Neural progenitor cell (in vitro differentiated cells): ENCODE data around the gene NGLY1. TPM values are rescaled to one million over a fixed set of nuclear protein-coding genes. Genes with fewer than 3 reads are reported as not detected.

Experiments
- DNase-seq: peaks from one replicate; pipeline ENCODE4 v3.0.0-alpha.2; 2016; ENCODE audit warnings: low spot score
- H2AFZ ChIP-seq: fragments of 200-600 bp; sonication (generic); replicated peaks from 2 replicates; pipeline ENCODE4 v1.6.1; 2016; ENCODE audit warnings: antibody characterized with exemption
- H3F3A ChIP-seq: fragments of 200-600 bp; sonication (generic); 2 replicates; pipeline ENCODE4 v1.6.1; 2016; ENCODE audit warnings: antibody characterized with exemption, low read depth
- H3K27ac ChIP-seq: fragments of 200-600 bp; sonication (generic); 2 replicates; pipeline ENCODE4 v1.5.1; 2016; ENCODE audit warnings: mild to moderate bottlenecking
- H3K27me3 ChIP-seq: fragments of 200-600 bp; sonication (generic); 2 replicates; pipeline ENCODE4 v1.6.1; 2016; ENCODE audit warnings: mild to moderate bottlenecking, moderate library complexity
- H3K36me3 ChIP-seq: fragments of 200-600 bp; sonication (generic); 2 replicates; pipeline ENCODE4 v1.5.1; 2016
- H3K4me1 ChIP-seq: fragments of 200-600 bp; sonication (generic); 2 replicates; pipeline ENCODE4 v1.6.1; 2016; ENCODE audit warnings: mixed run types
- H3K4me2 ChIP-seq: fragments of 200-600 bp; sonication (generic); 2 replicates; pipeline ENCODE4 v1.6.1; 2016
- H3K4me3 ChIP-seq: fragments of 200-600 bp; sonication (generic); 2 replicates; pipeline ENCODE4 v1.5.1; 2016
- H3K79me2 ChIP-seq: fragments of 200-600 bp; sonication (generic); 2 replicates; pipeline ENCODE4 v1.6.1; 2016; ENCODE audit warnings: low read depth
- H3K9ac ChIP-seq: fragments of 200-600 bp; sonication (generic); 2 replicates; pipeline ENCODE4 v1.6.1; 2016
- H3K9me3 ChIP-seq: fragments of 200-600 bp; sonication (generic); 2 replicates; pipeline ENCODE4 v1.5.1; 2016; ENCODE audit warnings: low read depth
- H4K20me1 ChIP-seq: fragments of 200-600 bp; sonication (generic); 2 replicates; pipeline ENCODE4 v1.6.1; 2016; ENCODE audit warnings: low read depth
- H3K27ac Mint-ChIP-seq: 3 replicates; pipeline ENCODE4 v1.8.0; 2021; ENCODE audit warnings: mixed read lengths
- H3K27me3 Mint-ChIP-seq: 2 replicates; pipeline ENCODE4 v1.8.0; 2022; ENCODE audit warnings: low read depth, mild to moderate bottlenecking, inconsistent platforms, moderate library complexity, mixed read lengths; ENCODE audit not compliant: insufficient read depth
- H3K36me3 Mint-ChIP-seq: 3 replicates; pipeline ENCODE4 v1.8.0; 2021; ENCODE audit warnings: mixed read lengths
- H3K4me1 Mint-ChIP-seq: 3 replicates; pipeline ENCODE4 v1.8.0; 2021; ENCODE audit warnings: mixed read lengths
- H3K4me3 Mint-ChIP-seq: 3 replicates; pipeline ENCODE4 v1.8.0; 2021; ENCODE audit warnings: mild to moderate bottlenecking, moderate library complexity, mixed read lengths
- H3K9me3 Mint-ChIP-seq: 3 replicates; pipeline ENCODE4 v1.8.0; 2020; ENCODE audit warnings: mixed read lengths
- EZH2 ChIP-seq: fragments of 200-600 bp; sonication (generic); IDR thresholded peaks from 2 replicates; pipeline ENCODE4 v1.6.1; 2017; ENCODE audit warnings: antibody characterized with exemption, mild to moderate bottlenecking, moderate library complexity
- EZH2phosphoT487 ChIP-seq: fragments of 200-600 bp; sonication (generic); IDR thresholded peaks from 2 replicates; pipeline ENCODE4 v1.6.1; 2017; ENCODE audit warnings: antibody characterized with exemption
- total RNA-seq: library from RNA; depleted of rRNA; stranded (reverse); fragments of >200 nt; gene quantifications from 2 replicates; pipeline ENCODE4 v1.2.3, GENCODE V29; 2015; ENCODE audit warnings: low replicate concordance
- TF ChIP-seq, protein P1 (sequence below): fragments of 200-600 bp; sonication (generic); IDR thresholded peaks from 2 replicates; pipeline ENCODE4 v1.5.1; 2017; ENCODE audit warnings: antibody characterized with exemption, mild to moderate bottlenecking

NGLY1 gene
- total RNA-seq, 1 donor from 2014 or later: 45.0 TPM

DNA sequence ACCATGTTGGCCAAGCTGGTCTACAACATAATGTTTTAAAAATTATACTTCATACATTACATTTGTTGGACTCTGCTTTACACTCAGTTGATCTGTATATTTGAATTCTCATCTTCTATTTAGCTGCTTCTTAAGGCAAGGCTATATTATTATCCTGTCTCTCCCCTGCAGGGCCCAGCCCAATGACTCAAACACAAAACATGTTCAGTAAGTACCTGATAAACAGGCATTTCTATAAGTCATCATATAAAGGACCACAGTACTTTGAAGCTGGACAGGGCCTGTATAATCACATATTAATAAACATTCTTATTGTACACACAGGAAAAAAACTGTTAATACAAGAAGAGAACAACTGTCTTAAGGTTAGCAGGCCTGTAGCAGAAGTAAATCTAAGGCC is 36.2 kb downstream of the NGLY1 start:
- H3K4me1 ChIP-seq: peaks cover 25% of the 10 kb centered on the region
- H3K79me2 ChIP-seq: no peaks in the 10 kb centered on the region
- H3K36me3 Mint-ChIP-seq: peaks cover 31% of the 10 kb centered on the region
- no peaks in the 10 kb centered on the region for H3K9me3 Mint-ChIP-seq
- peaks cover 6% of the 10 kb centered on the region for H3K4me1 Mint-ChIP-seq
- no peaks in the 10 kb centered on the region for H4K20me1 ChIP-seq
- no peaks in the 10 kb centered on the region for H3K9me3 ChIP-seq
- DNase-seq: no peak
- no peaks in the 10 kb centered on the region for H3K36me3 ChIP-seq
- no peak overlapping the region for H3K4me3 ChIP-seq
- no peak overlapping the region for H3K4me2 ChIP-seq
- no peaks in the 10 kb centered on the region for H3K27me3 Mint-ChIP-seq
- H2AFZ ChIP-seq: no peak overlapping the region
- H3F3A ChIP-seq: peaks cover 13% of the 10 kb centered on the region
- no peak overlapping the region for H3K9ac ChIP-seq
- H3K4me3 Mint-ChIP-seq: no peak overlapping the region
- no peak overlapping the region for H3K27ac Mint-ChIP-seq
- TF ChIP-seq, protein P1, sequence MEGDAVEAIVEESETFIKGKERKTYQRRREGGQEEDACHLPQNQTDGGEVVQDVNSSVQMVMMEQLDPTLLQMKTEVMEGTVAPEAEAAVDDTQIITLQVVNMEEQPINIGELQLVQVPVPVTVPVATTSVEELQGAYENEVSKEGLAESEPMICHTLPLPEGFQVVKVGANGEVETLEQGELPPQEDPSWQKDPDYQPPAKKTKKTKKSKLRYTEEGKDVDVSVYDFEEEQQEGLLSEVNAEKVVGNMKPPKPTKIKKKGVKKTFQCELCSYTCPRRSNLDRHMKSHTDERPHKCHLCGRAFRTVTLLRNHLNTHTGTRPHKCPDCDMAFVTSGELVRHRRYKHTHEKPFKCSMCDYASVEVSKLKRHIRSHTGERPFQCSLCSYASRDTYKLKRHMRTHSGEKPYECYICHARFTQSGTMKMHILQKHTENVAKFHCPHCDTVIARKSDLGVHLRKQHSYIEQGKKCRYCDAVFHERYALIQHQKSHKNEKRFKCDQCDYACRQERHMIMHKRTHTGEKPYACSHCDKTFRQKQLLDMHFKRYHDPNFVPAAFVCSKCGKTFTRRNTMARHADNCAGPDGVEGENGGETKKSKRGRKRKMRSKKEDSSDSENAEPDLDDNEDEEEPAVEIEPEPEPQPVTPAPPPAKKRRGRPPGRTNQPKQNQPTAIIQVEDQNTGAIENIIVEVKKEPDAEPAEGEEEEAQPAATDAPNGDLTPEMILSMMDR: no peak
- no peak overlapping the region for H3K27ac ChIP-seq
- H3K27me3 ChIP-seq: no peaks in the 10 kb centered on the region

DNA sequence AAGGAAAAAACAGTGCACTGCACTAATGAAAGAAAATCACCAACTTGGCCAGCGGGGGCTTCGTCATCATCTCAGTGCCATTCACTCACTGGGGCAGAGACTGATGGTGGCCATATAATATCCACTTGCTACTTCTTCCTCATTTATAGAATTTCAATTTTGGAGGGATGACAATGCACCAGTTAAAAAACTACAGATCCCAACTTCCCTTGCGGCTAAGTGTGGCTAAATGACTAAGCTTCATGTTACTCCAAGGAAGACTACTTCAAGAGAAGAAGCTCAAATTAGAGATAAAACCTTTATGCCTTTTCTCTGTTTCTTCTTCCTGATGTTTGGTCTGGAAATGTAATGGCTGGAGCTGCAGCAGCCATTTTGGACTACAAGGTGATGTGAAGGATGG is 38.8 kb downstream of the NGLY1 start:
- Histone ChIP-seq H3K27ac (no peak overlapping the region), H3K9me3 (no peaks in the 10 kb centered on the region), H3F3A (peaks cover 13% of the 10 kb centered on the region), H3K79me2 (no peaks in the 10 kb centered on the region), H3K9ac (no peak overlapping the region), H3K27me3 (no peaks in the 10 kb centered on the region), H3K36me3 (no peaks in the 10 kb centered on the region), H3K4me3 (no peak overlapping the region), H2AFZ (no peak overlapping the region), H3K4me2 (no peak overlapping the region), H3K4me1 (peaks cover 17% of the 10 kb centered on the region), H4K20me1 (no peaks in the 10 kb centered on the region)
- H3K9me3 Mint-ChIP-seq: no peaks in the 10 kb centered on the region
- no peaks in the 10 kb centered on the region for H3K27me3 Mint-ChIP-seq
- H3K4me3 Mint-ChIP-seq: no peak overlapping the region
- TF ChIP-seq EZH2 (no peak), EZH2phosphoT487 (no peak)
- TF ChIP-seq, protein P1: no peak
- peaks cover 17% of the 10 kb centered on the region for H3K36me3 Mint-ChIP-seq
- no peak overlapping the region for H3K27ac Mint-ChIP-seq
- no peaks in the 10 kb centered on the region for H3K4me1 Mint-ChIP-seq
- no peak for DNase-seq

DNA sequence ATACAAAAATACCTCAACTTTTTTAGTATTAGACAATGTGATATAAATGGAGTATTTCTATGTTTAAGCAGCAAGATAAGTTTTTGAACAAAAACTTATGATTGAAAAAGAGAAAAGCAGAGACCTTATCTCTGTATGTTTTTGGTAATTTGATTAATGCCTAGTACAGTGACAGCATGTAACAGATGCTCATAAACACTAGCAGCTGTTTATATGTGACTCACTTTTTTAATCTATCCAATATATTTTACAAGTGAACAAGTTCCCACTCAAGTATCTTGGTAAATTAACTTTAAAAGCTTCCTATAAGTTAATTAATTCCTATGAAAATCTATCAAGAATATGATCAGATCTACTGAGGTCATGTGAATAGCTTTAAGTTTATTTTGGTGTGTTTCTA is 55.1 kb downstream of the NGLY1 start:
- no peak overlapping the region for H3K27ac Mint-ChIP-seq
- Histone ChIP-seq H3K27ac (no peak overlapping the region), H3K9ac (no peak overlapping the region), H2AFZ (no peak overlapping the region), H3K4me3 (no peak overlapping the region), H3F3A (no peaks in the 10 kb centered on the region), H3K79me2 (no peaks in the 10 kb centered on the region), H4K20me1 (no peaks in the 10 kb centered on the region), H3K36me3 (no peaks in the 10 kb centered on the region), H3K9me3 (no peaks in the 10 kb centered on the region), H3K4me2 (no peak overlapping the region), H3K4me1 (peaks cover 7% of the 10 kb centered on the region), H3K27me3 (no peaks in the 10 kb centered on the region)
- peaks cover 5% of the 10 kb centered on the region for H3K4me1 Mint-ChIP-seq
- DNase-seq: no peak
- TF ChIP-seq EZH2 (no peak), EZH2phosphoT487 (no peak)
- TF ChIP-seq, protein P1: no peak
- no peak overlapping the region for H3K4me3 Mint-ChIP-seq
- no peaks in the 10 kb centered on the region for H3K9me3 Mint-ChIP-seq
- no peaks in the 10 kb centered on the region for H3K27me3 Mint-ChIP-seq
- peaks cover 5% of the 10 kb centered on the region for H3K36me3 Mint-ChIP-seq

DNA sequence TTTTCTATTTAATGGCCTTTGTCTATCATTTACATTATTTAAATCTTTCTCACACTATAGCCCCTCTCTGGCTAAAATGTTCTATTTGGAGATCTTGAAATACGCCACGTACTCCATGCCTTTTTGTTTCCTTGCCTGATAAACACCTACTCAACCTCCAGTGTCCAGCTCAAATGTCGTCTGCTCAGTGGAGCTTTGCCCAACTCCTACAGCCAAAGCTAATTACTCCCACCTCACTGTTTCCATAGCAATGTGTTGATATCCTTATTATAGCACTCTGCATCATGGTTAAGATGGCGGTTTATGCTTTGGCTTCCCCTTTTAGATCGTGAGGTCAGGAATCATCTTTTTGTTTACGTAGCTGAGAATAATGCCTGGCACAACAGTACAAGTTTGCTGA is 55.9 kb downstream of the NGLY1 start:
- Mint-ChIP-seq H3K9me3 (no peaks in the 10 kb centered on the region), H3K27ac (no peak overlapping the region), H3K27me3 (no peaks in the 10 kb centered on the region), H3K4me3 (no peak overlapping the region), H3K4me1 (peaks cover 5% of the 10 kb centered on the region), H3K36me3 (peaks cover 5% of the 10 kb centered on the region)
- Histone ChIP-seq H3K9me3 (no peaks in the 10 kb centered on the region), H3K9ac (no peak overlapping the region), H2AFZ (no peak overlapping the region), H4K20me1 (no peaks in the 10 kb centered on the region), H3K27ac (no peak overlapping the region), H3F3A (no peaks in the 10 kb centered on the region), H3K36me3 (no peaks in the 10 kb centered on the region), H3K4me1 (peaks cover 7% of the 10 kb centered on the region), H3K4me2 (no peak overlapping the region), H3K27me3 (no peaks in the 10 kb centered on the region), H3K4me3 (no peak overlapping the region), H3K79me2 (no peaks in the 10 kb centered on the region)
- DNase-seq: no peak
- TF ChIP-seq EZH2phosphoT487: no peak
- TF ChIP-seq, protein P1: no peak
- TF ChIP-seq EZH2: no peak
